ENCODE measurements around the gene TIAM2.

DNA sequence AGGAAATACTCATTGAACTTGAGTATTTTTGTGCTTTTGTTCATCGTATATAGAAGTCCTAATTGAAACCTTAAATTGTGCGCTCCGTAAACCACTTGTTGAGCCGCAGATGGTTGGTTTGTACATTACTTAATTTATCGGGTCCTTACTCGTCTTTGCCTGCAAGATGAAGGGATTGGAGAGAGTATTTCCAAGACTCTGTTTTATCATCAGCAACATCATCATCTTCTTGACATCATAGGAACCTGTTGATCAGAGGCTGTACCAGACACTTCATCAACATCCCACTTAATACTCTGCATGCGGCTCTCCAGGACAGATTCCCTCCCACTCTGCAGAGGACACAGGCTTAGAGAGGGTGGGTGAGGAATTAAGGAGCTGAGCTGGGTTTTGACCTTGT, 28.6 kb downstream of the TIAM2 start:
- TF ChIP-seq, protein P1, sequence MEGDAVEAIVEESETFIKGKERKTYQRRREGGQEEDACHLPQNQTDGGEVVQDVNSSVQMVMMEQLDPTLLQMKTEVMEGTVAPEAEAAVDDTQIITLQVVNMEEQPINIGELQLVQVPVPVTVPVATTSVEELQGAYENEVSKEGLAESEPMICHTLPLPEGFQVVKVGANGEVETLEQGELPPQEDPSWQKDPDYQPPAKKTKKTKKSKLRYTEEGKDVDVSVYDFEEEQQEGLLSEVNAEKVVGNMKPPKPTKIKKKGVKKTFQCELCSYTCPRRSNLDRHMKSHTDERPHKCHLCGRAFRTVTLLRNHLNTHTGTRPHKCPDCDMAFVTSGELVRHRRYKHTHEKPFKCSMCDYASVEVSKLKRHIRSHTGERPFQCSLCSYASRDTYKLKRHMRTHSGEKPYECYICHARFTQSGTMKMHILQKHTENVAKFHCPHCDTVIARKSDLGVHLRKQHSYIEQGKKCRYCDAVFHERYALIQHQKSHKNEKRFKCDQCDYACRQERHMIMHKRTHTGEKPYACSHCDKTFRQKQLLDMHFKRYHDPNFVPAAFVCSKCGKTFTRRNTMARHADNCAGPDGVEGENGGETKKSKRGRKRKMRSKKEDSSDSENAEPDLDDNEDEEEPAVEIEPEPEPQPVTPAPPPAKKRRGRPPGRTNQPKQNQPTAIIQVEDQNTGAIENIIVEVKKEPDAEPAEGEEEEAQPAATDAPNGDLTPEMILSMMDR (IDR thresholded peaks at IDR 0.05) = no peak
- TF ChIP-seq POLR2AphosphoS5 (IDR thresholded peaks at IDR 0.05) = no peak

Data from esophagus muscularis mucosa (tissue), 3 donors.